CD8-positive, alpha-beta memory T cell (primary cell): Measurements from ENCODE around the gene MRPL49. TPM values are rescaled to one million over a fixed set of nuclear protein-coding genes. Genes with fewer than 3 reads are reported as not detected.
"Not testable (repeated sequence)": the region's sequence is repeated elsewhere in the genome, so short reads cannot be mapped to it uniquely, and the experiment has no call there.

Source experiments
- CTCF ChIA-PET: fragments of 350-600 bp; sonication (Branson Sonifier 250); formaldehyde crosslinking; loops from one replicate; lab custom pipeline; 2021; ENCODE audit warnings: antibody characterized with exemption; lab: Charles Lee
- POLR2A ChIA-PET: fragments of 350-600 bp; sonication (Branson Sonifier 250); formaldehyde crosslinking; loops from one replicate; lab custom pipeline; 2021; ENCODE audit warnings: antibody characterized with exemption; lab: Charles Lee
- DNase-seq, 5 donors: peaks; one replicate each; pipeline versions ENCODE4 v3.0.0 to v3.0.0-alpha.2; 2020 to 2022; ENCODE audit warnings: mixed read lengths in 1 of 5
- H3K27ac ChIP-seq: one replicate; pipeline ENCODE4 v1.7.0; 2013; ENCODE audit warnings: low read depth, mild to moderate bottlenecking, low read length, moderate library complexity
- H3K27me3 ChIP-seq: 2 replicates; pipeline ENCODE4 v1.7.0; 2013; ENCODE audit warnings: low read length, mild to moderate bottlenecking; ENCODE audit not compliant: insufficient read depth, poor library complexity, severe bottlenecking
- H3K36me3 ChIP-seq: 2 replicates; pipeline ENCODE4 v1.7.0; 2013; ENCODE audit warnings: mild to moderate bottlenecking, low read length, moderate library complexity; ENCODE audit not compliant: insufficient read depth
- H3K4me1 ChIP-seq: 2 replicates; pipeline ENCODE4 v1.7.0; 2013; ENCODE audit warnings: mild to moderate bottlenecking, low read length, moderate library complexity; ENCODE audit not compliant: insufficient read depth
- H3K4me3 ChIP-seq: 2 replicates; pipeline ENCODE4 v1.7.0; 2013; ENCODE audit warnings: mild to moderate bottlenecking, low read length
- H3K9me3 ChIP-seq: 2 replicates; pipeline ENCODE4 v1.7.0; 2013; ENCODE audit warnings: mild to moderate bottlenecking, low read length
- H3K27ac Mint-ChIP-seq, 8 donors: one replicate each; pipeline ENCODE4 v1.8.0; 2020 to 2021; ENCODE audit warnings: mixed read lengths in 8 of 8, mild to moderate bottlenecking in 6 of 8, inconsistent platforms in 3 of 8, moderate library complexity in 3 of 8
- H3K27me3 Mint-ChIP-seq, 2 donors: one replicate each; pipeline ENCODE4 v1.8.0; 2020 to 2021; ENCODE audit warnings: mixed read lengths in 2 of 2, mild to moderate bottlenecking in 1 of 2, moderate library complexity in 1 of 2
- H3K36me3 Mint-ChIP-seq, 3 donors: one replicate each; pipeline ENCODE4 v1.8.0; 2020 to 2021; ENCODE audit warnings: mixed read lengths in 3 of 3, inconsistent platforms in 1 of 3, mild to moderate bottlenecking in 1 of 3
- H3K4me1 Mint-ChIP-seq, 3 donors: one replicate each; pipeline ENCODE4 v1.8.0; 2020 to 2021; ENCODE audit warnings: mixed read lengths in 3 of 3, inconsistent platforms in 1 of 3, mild to moderate bottlenecking in 1 of 3
- H3K4me3 Mint-ChIP-seq, 7 donors: one replicate each; pipeline ENCODE4 v1.8.0; 2020 to 2021; ENCODE audit warnings: mixed read lengths in 7 of 7, mild to moderate bottlenecking in 6 of 7, moderate library complexity in 4 of 7, inconsistent platforms in 2 of 7
- H3K9me3 Mint-ChIP-seq, 5 donors: one replicate each; pipeline ENCODE4 v1.8.0; 2020 to 2022; ENCODE audit warnings: mixed read lengths in 5 of 5, mild to moderate bottlenecking in 3 of 5, moderate library complexity in 2 of 5, inconsistent platforms in 1 of 5
- polyA plus RNA-seq: library from polyadenylated mRNA; unstranded; fragments of 300-500 nt; fragmentation: Illumina TruSeq; gene quantifications from one replicate; pipeline ENCODE4 v1.2.3, GENCODE V29; 2021
- total RNA-seq, 2 experiments: library from RNA; stranded (reverse); gene quantifications; one replicate each; pipeline ENCODE4 v1.2.3, GENCODE V29; 2021

The MRPL49 gene
- total and polyA plus RNA-seq, 3 experiments from 2014 or later: 81.5 to 118 (median 117) TPM

GRCh38 chr11:65165410-65166317 is 43.5 kb downstream of the MRPL49 start:
- Histone ChIP-seq H3K36me3 (no peaks in the 10 kb centered on the region), H3K9me3 (no peaks in the 10 kb centered on the region), H3K27ac (no peak overlapping the region), H3K4me3 (no peak overlapping the region), H3K27me3 (no peaks in the 10 kb centered on the region), H3K4me1 (no peaks in the 10 kb centered on the region)
- DNase-seq: no peak
- no peaks in the 10 kb centered on the region for H3K9me3 Mint-ChIP-seq
- no peak overlapping the region for H3K4me3 Mint-ChIP-seq
- H3K36me3 Mint-ChIP-seq: no peaks in the 10 kb centered on the region
- peak overlapping the region in 2 of 8 donors; percentile 71 to 75 for H3K27ac Mint-ChIP-seq
- ChIA-PET POLR2A (interaction anchor here (0.6 to 1.0 kb wide), 3 partner anchors 11 to 798 kb away, joined by 4 to 9 read pairs (median 5); no protein-coding TSS in a partner anchor), CTCF (no interaction called here)
- H3K27me3 Mint-ChIP-seq: peaks cover 5 to 6% of the 10 kb centered on the region in 2 donors
- no peaks in the 10 kb centered on the region for H3K4me1 Mint-ChIP-seq

DNA sequence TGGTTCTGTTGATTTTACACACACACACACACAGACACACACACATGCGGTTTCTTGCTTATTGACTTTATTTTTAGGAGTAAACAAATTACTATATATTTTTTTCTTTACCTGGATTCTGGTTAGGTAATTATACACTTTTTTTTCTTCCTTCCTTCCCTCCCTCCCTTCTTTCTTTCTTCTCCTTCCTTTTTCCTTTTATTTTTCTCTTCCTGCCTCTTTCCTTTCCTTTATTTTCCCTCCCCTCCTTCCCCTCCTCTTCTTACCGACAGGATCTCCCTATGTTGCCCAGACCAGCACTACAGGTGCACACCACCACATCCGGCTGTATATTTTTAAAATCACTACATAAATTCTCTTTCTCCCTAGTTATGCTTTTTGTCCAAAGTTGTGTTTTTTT is 44.8 kb downstream of the MRPL49 start:
- Mint-ChIP-seq H3K27ac (no peak overlapping the region), H3K4me3 (no peak overlapping the region), H3K36me3 (no peaks in the 10 kb centered on the region), H3K9me3 (no peaks in the 10 kb centered on the region), H3K27me3 (peaks cover 0 to 6% of the 10 kb centered on the region in 2 donors), H3K4me1 (no peaks in the 10 kb centered on the region)
- Histone ChIP-seq H3K36me3 (no peaks in the 10 kb centered on the region), H3K4me3 (no peak overlapping the region), H3K4me1 (no peaks in the 10 kb centered on the region), H3K27ac (no peak overlapping the region), H3K9me3 (no peaks in the 10 kb centered on the region), H3K27me3 (no peaks in the 10 kb centered on the region)
- no peak for DNase-seq
- ChIA-PET POLR2A (no interaction called here), CTCF (interaction anchor here (0.6 kb wide), 1 partner anchor 164 kb away, joined by 3 read pairs; no protein-coding TSS in a partner anchor)

DNA sequence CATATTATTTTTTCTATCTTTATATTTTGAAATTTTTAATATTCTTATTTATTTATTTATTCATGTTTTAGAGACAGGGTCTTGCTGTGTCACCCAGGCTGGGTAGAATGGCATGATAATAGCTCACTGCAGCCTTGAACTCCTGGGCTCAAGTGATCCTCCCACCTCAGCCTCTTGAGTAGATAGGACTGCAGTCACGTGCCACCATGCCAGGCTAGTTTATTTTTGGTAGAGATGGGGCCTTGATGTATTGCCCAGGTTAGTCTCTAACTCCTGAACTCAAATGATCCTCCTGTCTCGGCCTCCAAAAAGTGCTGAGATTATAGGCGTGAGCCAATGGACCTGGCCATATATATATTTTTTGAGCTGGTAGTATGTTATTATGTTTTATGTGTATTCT is 45.5 kb downstream of the MRPL49 start:
- Histone ChIP-seq H3K9me3 (no peaks in the 10 kb centered on the region), H3K27me3 (no peaks in the 10 kb centered on the region), H3K27ac (no peak overlapping the region), H3K4me1 (no peaks in the 10 kb centered on the region), H3K4me3 (no peak overlapping the region), H3K36me3 (no peaks in the 10 kb centered on the region)
- no peaks in the 10 kb centered on the region for H3K9me3 Mint-ChIP-seq
- POLR2A ChIA-PET: no interaction called here
- H3K27ac Mint-ChIP-seq: no peak overlapping the region
- H3K36me3 Mint-ChIP-seq: no peaks in the 10 kb centered on the region
- H3K27me3 Mint-ChIP-seq: peaks cover 0 to 6% of the 10 kb centered on the region in 2 donors
- H3K4me3 Mint-ChIP-seq: no peak overlapping the region
- DNase-seq: no peak
- CTCF ChIA-PET: interaction anchor here (0.6 kb wide), 1 partner anchor 163 kb away, joined by 3 read pairs; no protein-coding TSS in a partner anchor
- H3K4me1 Mint-ChIP-seq: no peaks in the 10 kb centered on the region

- H3K4me3 ChIP-seq: no peak overlapping the region
- DNase-seq: no peak
- no peaks in the 10 kb centered on the region for H3K27me3 ChIP-seq
- no peaks in the 10 kb centered on the region for H3K36me3 ChIP-seq
- Mint-ChIP-seq H3K4me1 (no peaks in the 10 kb centered on the region), H3K4me3 (no peak overlapping the region), H3K27ac (peak overlapping the region in 2 of 8 donors; percentile 51 to 80), H3K9me3 (no peaks in the 10 kb centered on the region), H3K27me3 (peaks cover 0 to 6% of the 10 kb centered on the region in 2 donors), H3K36me3 (no peaks in the 10 kb centered on the region)
- H3K9me3 ChIP-seq: no peaks in the 10 kb centered on the region
- ChIA-PET CTCF (interaction anchor here (1.4 kb wide), 1 partner anchor 11 kb away, joined by 3 read pairs; no protein-coding TSS in a partner anchor), POLR2A (no interaction called here)
- H3K27ac ChIP-seq: peak overlapping the region; percentile 57
- no peaks in the 10 kb centered on the region for H3K4me1 ChIP-seq
Observed at GRCh38 chr11:65169164-65169641, 47.1 kb downstream of the MRPL49 start.

GRCh38 chr11:65170058-65170534 is 48.0 kb downstream of the MRPL49 start, which contains the start of gene SPDYC:
SPDYC (plus strand) TSS chr11:65170233; CDS start chr11:65171358, 1,125 bp downstream.
- H3K4me3 ChIP-seq: no peak within 1 kb of the TSS
- Mint-ChIP-seq H3K27me3 (peaks cover 0 to 4% of the 10 kb centered on the region in 2 donors), H3K4me1 (no peaks in the 10 kb centered on the region), H3K9me3 (no peaks in the 10 kb centered on the region), H3K27ac (peak within 1 kb of the TSS in 2 of 8 donors; percentile 51 to 80), H3K4me3 (no peak within 1 kb of the TSS), H3K36me3 (no peaks in the 10 kb centered on the region)
- H3K27me3 ChIP-seq: no peaks in the 10 kb centered on the region
- H3K27ac ChIP-seq: peak within 1 kb of the TSS; percentile 57
- no peaks in the 10 kb centered on the region for H3K4me1 ChIP-seq
- DNase-seq: no peak
- H3K36me3 ChIP-seq: no peaks in the 10 kb centered on the region
- H3K9me3 ChIP-seq: no peaks in the 10 kb centered on the region
- POLR2A ChIA-PET: no interaction called here
- CTCF ChIA-PET: interaction anchor here (0.7 to 1.4 kb wide), 2 partner anchors 10 to 12 kb away, joined by 3 read pairs; partner anchors contain the start of gene CAPN1

- no peaks in the 10 kb centered on the region for H3K36me3 ChIP-seq
- Mint-ChIP-seq H3K9me3 (no peaks in the 10 kb centered on the region), H3K27ac (no peak overlapping the region), H3K4me1 (no peaks in the 10 kb centered on the region), H3K27me3 (peaks cover 0 to 3% of the 10 kb centered on the region in 2 donors), H3K4me3 (no peak overlapping the region), H3K36me3 (no peaks in the 10 kb centered on the region)
- POLR2A ChIA-PET: no interaction called here
- H3K27ac ChIP-seq: no peak overlapping the region
- H3K27me3 ChIP-seq: no peaks in the 10 kb centered on the region
- H3K9me3 ChIP-seq: no peaks in the 10 kb centered on the region
- no peak for DNase-seq
- CTCF ChIA-PET: no interaction called here
- H3K4me3 ChIP-seq: no peak overlapping the region
- no peaks in the 10 kb centered on the region for H3K4me1 ChIP-seq
Observed at GRCh38 chr11:65172600-65172999, 50.5 kb downstream of the MRPL49 start.

DNA sequence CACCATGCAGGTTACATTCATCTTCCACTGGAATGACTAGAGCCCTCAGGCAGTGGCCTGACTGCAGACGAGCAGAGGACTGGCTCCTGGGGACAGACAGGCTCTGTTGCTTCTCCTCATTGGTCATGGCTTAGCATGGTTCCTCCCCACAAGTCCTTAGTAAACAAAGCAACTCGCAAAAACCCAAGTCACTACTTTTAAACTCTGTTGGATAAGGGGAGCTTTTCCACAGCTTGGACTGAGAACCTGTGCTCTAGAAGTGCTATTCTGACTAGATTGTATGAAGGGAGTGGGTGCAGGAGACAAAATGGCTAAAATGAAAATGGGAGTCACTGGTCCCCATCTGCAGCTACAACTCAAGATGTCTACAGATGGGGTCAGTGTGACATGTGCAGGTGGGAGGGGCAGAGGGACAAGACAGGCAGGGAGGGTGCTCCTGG is 52.5 kb downstream of the MRPL49 start:
- H3K36me3 Mint-ChIP-seq, H3K4me1 Mint-ChIP-seq, CTCF ChIA-PET, H3K36me3 ChIP-seq, H3K27me3 ChIP-seq, H3K4me3 ChIP-seq, H3K9me3 ChIP-seq, DNase-seq, H3K4me3 Mint-ChIP-seq, H3K27ac ChIP-seq, H3K27me3 Mint-ChIP-seq, H3K9me3 Mint-ChIP-seq, H3K4me1 ChIP-seq: not testable (repeated sequence)
- POLR2A ChIA-PET: interaction anchor here (0.5 kb wide), 1 partner anchor 168 kb away, joined by 4 read pairs; no protein-coding TSS in a partner anchor
- peak overlapping the region in 2 of 8 donors; percentile 32 to 74 for H3K27ac Mint-ChIP-seq
